Measurements from ENCODE around the gene TMEM132E.

GRCh38 chr17:34680151-34680550 is 100.8 kb downstream of the TMEM132E start:
- TF ChIP-seq, protein P1, sequence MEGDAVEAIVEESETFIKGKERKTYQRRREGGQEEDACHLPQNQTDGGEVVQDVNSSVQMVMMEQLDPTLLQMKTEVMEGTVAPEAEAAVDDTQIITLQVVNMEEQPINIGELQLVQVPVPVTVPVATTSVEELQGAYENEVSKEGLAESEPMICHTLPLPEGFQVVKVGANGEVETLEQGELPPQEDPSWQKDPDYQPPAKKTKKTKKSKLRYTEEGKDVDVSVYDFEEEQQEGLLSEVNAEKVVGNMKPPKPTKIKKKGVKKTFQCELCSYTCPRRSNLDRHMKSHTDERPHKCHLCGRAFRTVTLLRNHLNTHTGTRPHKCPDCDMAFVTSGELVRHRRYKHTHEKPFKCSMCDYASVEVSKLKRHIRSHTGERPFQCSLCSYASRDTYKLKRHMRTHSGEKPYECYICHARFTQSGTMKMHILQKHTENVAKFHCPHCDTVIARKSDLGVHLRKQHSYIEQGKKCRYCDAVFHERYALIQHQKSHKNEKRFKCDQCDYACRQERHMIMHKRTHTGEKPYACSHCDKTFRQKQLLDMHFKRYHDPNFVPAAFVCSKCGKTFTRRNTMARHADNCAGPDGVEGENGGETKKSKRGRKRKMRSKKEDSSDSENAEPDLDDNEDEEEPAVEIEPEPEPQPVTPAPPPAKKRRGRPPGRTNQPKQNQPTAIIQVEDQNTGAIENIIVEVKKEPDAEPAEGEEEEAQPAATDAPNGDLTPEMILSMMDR (IDR thresholded peaks at IDR 0.05), result no peak
- no peak for TF ChIP-seq POLR2A (IDR thresholded peaks at IDR 0.05)
- no peak for TF ChIP-seq POLR2AphosphoS5 (IDR thresholded peaks at IDR 0.05)

All from breast epithelium (tissue), 3 donors.